HG02973 (cell line): ENCODE measurements around the gene PLIN1.

ENCODE experiments used
- ATAC-seq: cut with Tn5 transposase; IDR thresholded peaks from one replicate; pipeline ENCODE4 v1.9.1; 2021; ENCODE audit warnings: moderate library complexity; ENCODE audit not compliant: unreplicated experiment

The PLIN1 gene

DNA sequence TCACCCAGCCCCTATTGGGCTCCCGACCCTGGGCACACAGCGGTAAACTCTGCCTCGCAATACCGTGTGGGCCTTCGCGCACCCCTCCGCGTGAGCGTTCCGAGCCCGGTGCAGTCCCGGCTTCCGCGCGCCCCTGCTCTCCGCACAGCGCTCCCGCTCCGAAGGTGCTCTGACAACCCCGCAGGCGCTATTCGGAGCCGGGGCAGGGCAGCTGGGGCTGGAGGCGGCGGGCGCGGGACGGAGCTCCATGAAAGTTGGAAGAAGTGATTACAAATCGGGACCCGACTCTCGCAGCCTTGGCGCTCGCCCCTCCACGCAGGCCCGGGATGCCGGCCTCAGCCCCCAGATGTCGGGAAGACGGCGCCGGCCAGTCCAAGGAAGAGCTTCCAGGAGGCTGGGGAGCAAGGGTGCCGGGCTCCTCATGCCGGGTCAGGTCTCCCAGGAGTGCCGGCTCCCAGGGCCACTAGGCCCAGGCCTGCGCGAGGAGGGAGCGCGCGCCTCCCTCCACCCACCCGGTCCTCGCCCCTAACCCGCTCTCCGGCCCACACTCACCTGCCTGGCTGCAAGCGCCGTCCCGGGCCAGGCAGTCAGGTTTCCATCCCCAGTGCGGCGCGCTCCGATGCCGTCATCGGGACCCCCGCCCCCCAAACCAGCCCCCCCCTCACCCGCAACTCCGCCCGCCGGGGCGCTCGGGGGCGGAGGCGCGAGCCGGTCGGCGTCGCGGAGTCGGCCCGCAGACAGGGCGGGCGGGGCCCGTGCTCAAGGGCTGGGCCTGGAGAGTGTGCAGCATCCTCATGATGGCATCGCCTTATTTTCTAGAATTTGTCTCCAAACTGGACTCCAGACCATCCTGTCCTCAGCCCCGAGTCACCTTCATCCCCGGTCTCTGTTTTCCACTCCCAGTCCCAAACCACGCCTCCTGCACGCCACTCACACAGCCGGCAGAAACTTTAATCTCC, 24.0 kb downstream of the PLIN1 start, which contains the start of gene KIF7:
Gene KIF7 (minus strand): TSS at position 621 of the 959 bp plus-strand sequence. CDS start 2,537 bp downstream, outside the sequence.
- ATAC-seq: no peak

DNA sequence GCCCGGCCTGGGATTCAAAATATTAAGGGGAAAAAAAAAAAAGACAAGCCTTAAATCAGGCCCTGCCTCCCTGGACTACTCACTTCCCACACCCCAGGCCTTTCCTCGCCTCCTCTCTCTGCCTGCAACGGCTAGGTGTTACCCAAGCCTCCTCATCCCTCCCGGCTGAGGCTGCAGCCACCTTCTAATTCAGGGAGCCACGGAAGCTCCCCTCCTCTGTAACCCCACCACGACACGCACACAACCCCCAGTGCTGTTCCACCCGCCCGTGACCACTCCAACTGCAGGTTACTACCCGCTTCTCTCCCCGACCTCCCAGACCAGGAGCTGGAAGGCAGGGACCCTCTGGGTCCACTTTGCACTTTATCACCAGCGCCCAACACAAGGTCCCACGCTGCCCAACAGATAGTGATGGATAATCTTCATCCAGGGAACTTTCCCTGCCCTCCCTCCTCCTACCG, 24.8 kb downstream of the PLIN1 start:
- ATAC-seq: no peak

DNA sequence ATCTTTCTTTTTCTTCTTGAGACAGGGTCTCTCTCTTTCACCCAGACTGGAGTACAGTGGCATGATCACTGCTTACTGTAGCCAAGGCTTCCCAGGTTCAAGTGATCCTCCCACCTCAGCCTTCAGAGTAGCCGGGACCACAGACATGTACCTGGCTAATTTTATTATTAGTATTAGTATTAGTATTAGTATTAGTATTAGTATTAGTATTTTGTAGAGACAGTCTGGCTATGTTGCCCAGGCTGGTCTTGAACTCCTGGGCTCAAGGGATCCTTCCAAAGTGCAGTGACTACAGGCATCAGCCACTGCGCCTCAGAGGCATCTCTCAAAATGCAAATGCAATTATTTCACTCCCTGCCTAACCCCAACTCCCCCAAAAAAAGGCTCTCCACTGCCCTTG, 25.6 kb downstream of the PLIN1 start:
- no peak for ATAC-seq

DNA sequence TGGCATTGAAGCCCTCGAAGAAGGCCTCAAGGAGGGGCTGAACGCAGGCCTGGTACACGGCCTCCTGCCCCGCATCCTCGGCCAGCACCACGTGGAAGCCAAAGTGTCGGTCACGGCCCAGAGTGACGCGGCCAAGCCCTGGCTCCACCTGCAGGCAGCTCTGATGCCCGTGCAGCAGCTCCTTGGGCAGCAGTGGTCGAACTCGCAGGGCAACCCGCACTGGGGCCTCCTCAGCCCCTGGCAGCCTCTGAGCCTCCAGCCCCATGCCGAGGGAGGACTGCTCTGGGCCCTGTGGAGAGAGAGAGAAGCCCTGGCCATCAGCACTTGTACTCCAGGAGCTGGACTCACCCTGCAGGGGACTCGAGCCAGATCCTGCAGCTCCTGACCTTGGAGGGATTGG, 26.5 kb downstream of the PLIN1 start:
- ATAC-seq: no peak

DNA sequence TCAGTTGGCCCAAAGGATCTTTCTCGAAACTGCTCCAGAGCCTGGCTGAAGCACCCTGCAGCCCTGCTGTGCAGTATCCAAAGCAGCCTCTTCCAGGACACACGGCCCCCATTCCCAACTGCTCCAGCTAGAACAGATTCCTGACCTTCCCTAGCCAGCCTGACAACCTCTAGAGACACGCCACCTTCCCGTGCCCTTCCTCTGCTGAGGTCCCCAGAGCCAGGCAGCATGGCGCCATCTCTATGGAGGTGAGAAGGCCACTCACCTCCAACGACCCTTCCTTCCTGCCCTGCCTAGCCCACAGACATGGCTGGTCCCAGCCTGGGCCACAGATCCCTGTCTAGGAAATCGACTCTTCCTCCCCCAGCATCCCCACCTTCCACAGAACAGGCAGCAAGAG, 27.0 kb downstream of the PLIN1 start:
- ATAC-seq: no peak

DNA sequence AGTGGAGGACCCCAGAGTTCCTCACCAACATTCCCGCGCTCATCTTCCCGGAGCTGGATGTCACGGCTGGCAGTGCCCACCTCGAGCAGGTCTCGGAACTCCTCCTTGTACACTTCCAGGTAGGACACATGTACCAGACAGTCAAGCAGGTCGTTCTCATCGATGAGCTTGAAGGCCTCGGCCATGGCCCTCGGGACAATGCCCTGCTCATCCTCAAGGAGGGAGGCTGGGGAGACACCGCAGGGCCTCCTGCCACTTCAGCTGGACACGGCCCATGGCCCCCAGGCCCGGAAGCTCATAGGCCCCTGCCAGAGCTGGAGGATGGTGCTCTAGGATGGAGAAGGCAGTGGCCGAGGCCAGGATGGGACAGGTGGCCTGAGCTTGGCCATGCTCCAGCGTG, 29.5 kb downstream of the PLIN1 start:
- ATAC-seq: no peak

DNA sequence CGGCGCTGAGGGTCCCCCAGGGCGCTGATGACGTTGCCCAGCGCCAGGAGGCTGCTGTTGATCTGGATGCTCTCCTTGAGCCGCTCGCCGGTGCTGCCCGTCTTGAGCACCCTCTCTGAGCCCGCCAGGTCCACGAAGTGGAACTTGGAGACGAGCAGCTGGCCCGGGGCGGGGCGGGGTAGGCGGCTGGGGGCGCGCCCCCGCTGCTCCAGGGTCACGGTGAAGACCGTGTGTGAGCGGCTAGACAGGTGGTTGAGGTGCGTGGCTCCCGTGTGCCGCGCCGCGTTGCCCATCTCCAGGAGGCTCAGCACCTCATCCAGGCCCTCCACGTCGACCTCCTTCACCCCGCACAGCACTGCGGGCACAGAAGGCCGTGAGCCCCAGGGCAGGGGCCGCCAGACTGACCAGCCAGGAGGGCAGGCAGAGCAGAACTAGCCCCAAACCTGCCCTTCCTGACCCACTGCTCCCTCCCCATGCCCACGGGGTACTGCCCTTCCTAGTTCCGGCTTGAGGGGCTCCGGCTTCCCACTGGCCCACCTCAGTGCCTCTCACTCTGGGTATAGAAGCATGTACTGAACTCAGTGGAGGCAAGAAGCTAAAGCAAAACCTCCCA, 30.0 kb downstream of the PLIN1 start:
- no peak for ATAC-seq

DNA sequence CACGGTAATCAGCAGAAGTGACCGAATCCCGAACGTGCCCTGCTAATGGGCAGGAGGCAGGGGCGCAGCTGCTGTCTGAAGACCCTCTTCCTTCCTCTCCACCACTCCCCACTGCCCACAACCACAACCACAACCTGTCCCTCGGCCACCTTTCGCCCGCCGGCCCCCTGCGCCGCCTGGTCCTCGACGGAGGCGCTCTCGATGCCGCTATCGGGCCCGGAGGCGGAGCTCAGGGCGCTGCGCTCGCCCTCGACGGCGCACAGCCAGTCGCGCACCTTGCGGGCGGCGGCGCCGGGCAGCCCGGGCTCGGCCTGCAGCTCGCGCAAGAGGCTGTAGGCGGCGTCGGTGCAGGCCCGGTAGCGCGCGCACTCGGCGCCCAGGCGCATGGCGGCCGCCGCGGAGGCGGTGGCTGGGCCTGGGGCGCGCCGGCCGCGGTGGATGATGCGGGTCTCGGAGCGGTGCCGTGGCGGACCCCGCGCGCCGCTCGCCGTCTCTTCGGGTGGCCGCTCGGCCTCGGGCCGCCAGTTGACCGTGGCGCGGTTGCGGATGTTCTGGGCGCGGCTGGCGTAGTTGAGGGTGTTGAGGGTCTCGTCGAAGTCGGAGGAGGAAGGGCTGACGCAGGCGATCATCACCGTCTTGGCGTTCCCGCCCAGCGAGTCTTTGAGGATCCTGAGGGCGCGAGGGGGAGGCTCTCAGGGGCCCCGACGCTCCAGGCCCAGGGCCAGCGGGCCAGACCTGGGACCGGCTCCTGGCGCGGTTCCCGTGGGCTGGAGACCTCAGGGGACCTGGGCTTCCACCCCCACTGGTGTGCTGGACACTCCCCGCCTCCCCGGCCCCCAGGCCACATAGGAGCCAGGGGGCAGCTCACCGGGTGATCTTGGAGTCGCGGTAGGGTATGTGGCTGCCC, 30.8 kb downstream of the PLIN1 start:
- ATAC-seq: no peak

DNA sequence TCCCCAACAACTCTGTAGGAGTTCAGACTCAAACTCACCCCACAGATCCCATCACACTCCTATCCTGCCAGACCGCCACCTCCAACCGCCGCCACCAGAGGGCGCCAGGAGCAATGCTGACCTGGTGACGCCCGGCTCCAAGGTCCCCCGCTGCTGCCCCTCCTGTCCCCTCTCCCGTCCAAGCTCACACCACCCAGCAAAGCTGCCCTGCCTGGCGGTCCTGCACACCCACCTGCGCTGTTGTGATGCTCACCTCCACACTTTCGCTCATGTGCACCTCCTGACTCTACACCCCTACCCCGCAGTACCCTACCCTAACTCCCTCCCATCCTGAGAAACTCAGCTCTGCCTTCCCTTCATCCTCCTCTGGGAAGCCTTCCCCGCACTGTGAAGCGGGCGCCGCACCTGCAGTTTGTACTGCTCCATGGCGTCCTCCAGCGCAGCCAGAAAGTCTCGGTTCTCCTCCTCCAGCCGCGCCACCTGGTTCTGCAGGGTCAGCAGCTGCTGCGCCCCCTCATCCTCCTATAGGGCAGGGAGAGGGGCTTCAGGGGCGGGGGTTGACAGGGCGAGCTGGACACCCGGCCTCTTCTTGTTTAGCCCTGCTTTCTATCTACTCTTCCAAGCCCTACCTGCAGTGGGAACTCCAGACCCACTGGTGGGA, 31.8 kb downstream of the PLIN1 start:
- no peak for ATAC-seq

DNA sequence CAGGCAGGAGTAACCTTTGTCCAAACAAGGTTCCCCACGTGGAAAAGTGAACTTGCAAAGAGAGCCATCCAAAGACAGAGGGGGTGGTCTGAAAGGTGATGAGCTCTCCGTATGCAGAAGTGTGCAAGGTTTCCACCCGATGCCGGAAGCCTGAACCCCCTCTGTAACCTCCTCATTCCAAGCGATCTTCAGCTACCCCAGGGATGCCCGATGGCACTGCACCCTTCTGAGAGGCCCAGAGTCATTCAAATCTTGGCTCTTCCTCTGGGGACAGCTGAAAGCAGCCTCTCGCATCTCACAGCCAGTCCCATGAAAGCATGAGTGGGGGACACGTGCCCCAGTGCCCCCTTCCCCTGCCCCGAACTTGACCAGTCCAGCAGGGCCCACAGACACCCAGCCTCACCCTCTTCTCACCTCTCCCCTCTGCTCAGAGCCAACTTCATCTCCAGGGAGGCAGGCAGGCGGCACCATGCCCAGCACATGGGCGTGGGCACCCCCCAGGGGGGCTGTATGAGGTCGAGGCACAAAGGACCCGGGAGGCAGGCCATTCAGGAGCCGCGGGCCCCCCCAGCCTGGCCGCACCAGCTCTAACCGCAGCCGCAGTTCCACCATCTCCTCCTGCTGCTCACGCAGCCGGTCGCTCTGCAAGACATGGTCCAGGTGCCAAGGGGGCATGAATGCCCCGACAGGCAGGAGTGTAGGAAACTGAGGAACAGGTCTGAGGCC, 32.6 kb downstream of the PLIN1 start:
- ATAC-seq: no peak

DNA sequence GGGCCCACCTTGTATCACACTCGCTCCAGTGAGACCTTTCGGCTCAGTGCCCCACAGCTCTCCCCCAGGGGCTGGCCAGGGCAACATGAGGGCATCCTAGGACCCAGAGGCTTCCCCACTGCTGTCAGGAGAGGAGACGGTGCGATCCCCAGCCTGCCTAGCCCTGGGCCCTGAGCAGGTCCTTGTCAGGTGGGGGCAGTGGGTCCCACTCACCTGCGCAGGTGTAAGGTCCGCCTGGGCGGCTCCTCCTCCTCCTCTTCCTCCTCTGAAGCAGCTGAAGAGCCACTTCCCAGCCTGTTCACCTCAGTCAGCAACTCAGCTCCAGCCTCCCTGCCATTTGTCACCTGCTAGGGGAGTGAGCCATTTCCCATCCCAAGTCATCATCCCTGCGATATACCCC, 33.5 kb downstream of the PLIN1 start:
- ATAC-seq: no peak

DNA sequence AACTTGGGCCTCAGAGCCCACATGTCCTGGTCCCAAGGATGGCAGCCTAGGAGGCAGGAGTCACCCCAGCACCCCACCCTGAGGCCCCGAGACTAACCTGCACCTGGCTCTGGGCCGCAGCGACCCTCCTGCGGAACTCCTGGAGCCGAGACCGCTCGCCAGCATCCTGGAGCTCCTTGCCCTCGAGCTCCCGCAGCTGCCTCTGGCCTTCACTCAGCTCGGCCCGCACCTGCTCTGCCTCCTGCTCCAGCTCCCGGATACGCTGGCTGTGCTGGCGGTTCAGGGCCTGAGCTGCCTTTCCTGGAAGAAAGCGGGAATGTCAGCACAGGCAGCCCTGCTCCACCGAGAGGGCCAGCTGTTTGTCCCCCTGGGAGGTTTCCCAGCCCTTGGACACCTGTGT, 37.1 kb downstream of the PLIN1 start:
- no peak for ATAC-seq

DNA sequence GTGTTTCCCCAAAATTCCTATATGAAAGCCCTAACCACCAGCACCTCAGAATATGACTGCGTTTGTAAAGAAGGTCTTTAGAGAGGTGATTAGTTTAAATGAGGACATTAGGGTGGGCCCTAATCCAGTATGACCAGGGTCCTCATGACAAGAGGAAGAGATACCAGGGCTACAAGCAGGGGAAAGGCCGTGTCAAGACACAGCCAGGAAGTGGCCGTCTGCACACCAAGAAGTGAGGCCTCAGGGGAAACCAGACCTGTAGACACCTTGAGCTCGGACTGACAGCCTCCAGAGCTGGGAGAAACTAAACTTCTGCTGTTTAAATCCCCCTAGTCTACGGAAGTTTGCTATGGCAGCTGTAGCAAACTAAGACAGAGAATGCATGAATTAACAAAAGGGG, 38.1 kb downstream of the PLIN1 start:
- no peak for ATAC-seq

DNA sequence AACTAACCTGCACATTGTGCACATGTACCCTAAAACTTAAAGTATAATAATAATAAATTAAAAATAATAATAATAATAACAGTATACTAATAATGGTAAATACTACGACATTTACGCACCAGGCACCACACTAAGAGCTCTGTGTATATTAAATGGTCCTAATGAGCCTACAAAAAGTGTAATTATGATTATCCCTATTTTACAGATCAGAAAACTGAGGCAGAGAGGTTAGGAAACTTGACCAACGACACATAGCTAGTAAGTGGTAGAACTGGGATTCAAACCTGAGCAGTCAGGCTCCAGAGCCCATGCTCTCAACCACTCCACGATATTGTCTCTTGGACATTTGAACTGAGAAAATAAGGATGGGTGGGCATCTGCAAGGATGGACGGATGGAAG, 38.9 kb downstream of the PLIN1 start:
- no peak for ATAC-seq

DNA sequence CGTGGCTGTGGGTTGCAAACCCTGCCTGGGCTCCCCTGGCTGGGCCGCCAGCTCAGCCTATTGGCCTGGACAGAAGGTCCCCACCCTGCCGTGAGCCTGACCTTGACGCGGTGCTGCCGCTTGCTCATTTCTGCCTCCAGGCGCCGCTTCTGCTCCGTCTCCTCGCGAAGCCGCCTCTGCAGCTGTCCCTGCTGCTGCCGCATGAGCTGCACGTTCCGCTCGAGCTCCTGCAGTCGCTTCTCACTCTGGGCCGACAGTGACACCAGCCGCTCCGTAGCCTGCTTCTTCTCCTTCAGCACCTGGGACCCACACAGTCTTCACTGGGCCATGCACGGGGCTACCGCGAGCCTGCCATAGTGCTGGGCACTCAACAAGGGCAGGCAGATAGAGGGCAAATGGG, 45.6 kb downstream of the PLIN1 start:
- no peak for ATAC-seq

DNA sequence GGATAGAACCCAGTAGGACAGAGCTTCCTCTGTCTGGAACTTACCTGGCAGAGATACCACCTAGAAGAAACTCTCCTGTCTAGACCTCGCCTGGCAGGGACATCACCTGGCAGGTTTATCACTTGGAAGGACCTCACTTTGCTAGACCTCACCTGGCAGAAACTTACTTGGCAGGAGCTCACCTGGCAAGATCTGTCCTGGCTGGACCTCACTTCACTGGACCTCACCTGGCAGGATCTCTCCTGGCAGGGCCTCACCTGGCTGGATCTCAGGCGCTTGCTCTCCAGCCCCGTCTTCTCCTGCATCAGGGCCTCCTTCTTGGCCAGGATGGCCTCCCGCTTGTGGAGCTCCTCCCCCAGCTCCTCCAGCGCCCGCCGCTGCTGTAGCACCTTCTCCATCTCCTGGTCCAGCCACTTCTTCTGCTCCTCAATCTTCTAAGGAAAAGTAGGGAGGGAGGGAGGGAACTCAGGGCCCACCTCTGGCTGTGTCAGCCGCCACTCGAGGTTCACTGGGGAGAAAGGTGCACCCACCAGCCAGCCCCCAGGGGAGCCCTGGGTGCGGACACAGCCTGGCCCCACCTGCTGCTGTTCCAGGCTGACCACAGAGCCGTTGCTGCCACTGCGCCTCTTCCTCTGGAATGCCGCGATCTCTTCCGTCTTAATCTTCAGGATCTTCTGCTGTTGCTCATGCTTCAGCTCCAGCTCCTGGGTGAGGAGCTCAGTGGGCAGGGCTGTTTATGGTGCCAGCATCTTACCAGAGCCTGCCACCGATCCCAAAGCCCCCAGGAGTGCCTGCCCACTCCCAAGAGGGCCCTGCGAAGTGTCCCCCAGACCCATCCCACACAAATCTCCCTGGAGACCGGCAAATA, 46.4 kb downstream of the PLIN1 start:
- no peak for ATAC-seq

DNA sequence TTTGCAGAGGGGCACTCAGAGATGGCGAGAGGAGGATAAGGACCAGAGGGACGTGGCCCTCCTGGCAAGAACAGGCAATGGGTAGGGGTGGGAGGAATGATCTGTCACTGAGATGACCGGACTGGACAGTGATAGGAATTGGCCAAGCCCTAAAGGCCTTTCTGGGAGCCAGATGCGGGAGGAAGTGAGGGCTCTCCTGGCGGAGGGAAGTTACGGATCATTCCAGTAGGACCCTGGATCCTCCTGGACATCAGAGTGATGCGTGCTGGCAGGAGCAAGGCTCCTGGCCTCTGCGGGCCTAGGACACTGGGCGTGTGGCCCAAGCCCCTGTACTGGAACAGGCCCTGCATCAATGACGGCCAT, 47.3 kb downstream of the PLIN1 start:
- ATAC-seq: no peak

DNA sequence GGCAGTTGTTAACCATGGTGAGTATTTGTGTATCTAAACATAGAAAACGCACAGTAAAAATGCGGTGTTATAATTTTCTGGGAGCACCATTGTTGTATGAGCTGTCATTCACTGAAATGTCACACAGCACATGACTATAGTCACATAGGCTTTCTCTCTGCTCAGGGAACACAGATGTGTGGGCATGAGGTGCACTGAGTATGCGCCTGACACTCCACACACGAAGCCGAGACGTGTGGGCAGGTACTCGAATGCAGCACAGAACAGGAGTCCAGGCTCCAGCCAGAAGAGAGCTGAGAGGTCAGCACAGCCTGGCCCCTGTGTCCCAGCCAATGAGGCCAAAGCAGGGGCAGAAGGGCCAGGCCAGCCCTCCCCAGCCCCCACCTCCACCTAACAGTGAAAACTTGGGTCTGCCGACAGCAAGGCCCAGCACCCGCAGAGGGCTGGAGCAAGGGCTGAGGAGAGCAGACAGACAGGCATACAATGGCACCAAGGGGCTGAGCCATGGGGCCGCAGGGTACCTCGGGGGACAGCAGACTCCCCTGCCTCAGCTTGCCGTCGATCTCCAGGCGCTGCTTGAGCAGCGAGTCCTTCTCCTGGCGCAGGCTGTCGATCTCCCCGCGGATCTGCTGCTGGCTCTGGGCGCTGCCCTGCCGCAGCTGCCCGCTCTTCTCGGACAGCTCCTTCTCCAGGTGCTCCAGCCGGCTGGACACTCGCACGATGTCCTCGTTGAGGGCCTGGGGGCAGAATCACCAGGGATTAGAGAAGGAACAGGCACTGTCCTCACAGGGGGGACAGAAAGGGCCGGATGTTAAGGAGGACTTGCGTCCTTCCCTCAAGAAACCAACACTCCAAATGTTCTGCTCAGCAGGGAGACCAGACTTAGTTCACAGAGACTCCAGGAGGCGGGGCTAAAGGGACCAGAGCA, 47.9 kb downstream of the PLIN1 start:
- no peak for ATAC-seq
